NOMO-1 (cell line): Measurements from ENCODE around the gene NMRK1.

Source experiments
- DNase-seq, 2 experiments: peaks; one replicate each; lab custom pipeline; 2025; ENCODE audit not compliant: unreplicated experiment in 2 of 2; lab: John Stamatoyannopoulos, UW

Gene NMRK1

GRCh38 chr9:75102177-75102790 is 14.3 kb upstream of the NMRK1 start:
- no peak for DNase-seq

GRCh38 chr9:75101004-75101588 is 13.1 kb upstream of the NMRK1 start:
- no peak for DNase-seq

- no peak for DNase-seq
Measured at GRCh38 chr9:75096796-75097195, 8.8 kb upstream of the NMRK1 start.

GRCh38 chr9:75092766-75093165 is 4.8 kb upstream of the NMRK1 start:
- DNase-seq, result no peak

- DNase-seq, result no peak
Measured at GRCh38 chr9:75090579-75090978, 2.6 kb upstream of the NMRK1 start.

- DNase-seq, result no peak
Measured at GRCh38 chr9:75089373-75089766, 1.4 kb upstream of the NMRK1 start.

- peak; percentile 52 to 68 for DNase-seq
Measured at GRCh38 chr9:75088646-75089372, 854 bp upstream of the NMRK1 start.

GRCh38 chr9:75087289-75087823 is 599 bp downstream of the NMRK1 start:
- DNase-seq, result peak in 1 of 2 experiments; percentile 27

GRCh38 chr9:75086541-75087288 is 1.2 kb downstream of the NMRK1 start:
- DNase-seq, result no peak

- no peak for DNase-seq
Measured at GRCh38 chr9:75085640-75086039, 2.3 kb downstream of the NMRK1 start.

- no peak for DNase-seq
Measured at GRCh38 chr9:75084081-75084672, 3.8 kb downstream of the NMRK1 start.

- DNase-seq, result no peak
Measured at GRCh38 chr9:75083188-75083970, 4.6 kb downstream of the NMRK1 start.

GRCh38 chr9:75081632-75082031 is 6.3 kb downstream of the NMRK1 start:
- no peak for DNase-seq

- no peak for DNase-seq
Measured at GRCh38 chr9:75072895-75073294, 15.1 kb downstream of the NMRK1 start.

- DNase-seq, result no peak
Measured at GRCh38 chr9:75071530-75072122, 16.3 kb downstream of the NMRK1 start.

- no peak for DNase-seq
Measured at GRCh38 chr9:75069171-75069570, 18.8 kb downstream of the NMRK1 start.

GRCh38 chr9:75067894-75068293 is 20.1 kb downstream of the NMRK1 start:
- DNase-seq, result no peak

GRCh38 chr9:75065510-75065909 is 22.4 kb downstream of the NMRK1 start:
- DNase-seq, result no peak

- DNase-seq, result no peak
Measured at GRCh38 chr9:75064307-75065025, 23.5 kb downstream of the NMRK1 start.
